ENCODE results near the gene RNF114. TPM values are rescaled to one million over a fixed set of nuclear protein-coding genes. Genes with fewer than 3 reads are reported as not detected.
"Not testable (repeated sequence)": the region's sequence is repeated elsewhere in the genome, so short reads cannot be mapped to it uniquely, and the experiment has no call there.

RNF114 gene
- total and polyA plus RNA-seq, 4 donors, result 30.9 to 87.9 (median 40.9) TPM

DNA sequence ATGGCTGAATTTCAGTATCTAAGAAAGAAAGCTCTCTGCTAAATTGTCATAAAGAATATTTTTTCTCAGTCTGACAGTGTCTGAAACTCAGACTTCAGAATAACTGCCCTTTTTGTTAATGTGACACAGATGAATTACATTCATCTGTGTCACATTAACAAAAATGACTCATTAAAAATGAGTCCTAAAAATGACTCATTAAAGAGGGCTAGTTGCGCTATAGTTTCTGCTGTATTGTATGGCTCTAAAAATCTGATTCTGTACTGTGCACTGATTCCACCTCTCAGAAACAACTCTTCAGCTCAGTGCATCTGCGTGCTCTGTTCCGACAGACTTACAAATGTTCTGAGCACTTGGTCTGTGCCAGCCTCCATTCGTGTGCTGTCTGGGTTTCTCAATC, 15.0 kb downstream of the RNF114 start:
- TF ChIP-seq FOXA1 (IDR thresholded peaks at IDR 0.05), result no peak
- TF ChIP-seq, protein P1, sequence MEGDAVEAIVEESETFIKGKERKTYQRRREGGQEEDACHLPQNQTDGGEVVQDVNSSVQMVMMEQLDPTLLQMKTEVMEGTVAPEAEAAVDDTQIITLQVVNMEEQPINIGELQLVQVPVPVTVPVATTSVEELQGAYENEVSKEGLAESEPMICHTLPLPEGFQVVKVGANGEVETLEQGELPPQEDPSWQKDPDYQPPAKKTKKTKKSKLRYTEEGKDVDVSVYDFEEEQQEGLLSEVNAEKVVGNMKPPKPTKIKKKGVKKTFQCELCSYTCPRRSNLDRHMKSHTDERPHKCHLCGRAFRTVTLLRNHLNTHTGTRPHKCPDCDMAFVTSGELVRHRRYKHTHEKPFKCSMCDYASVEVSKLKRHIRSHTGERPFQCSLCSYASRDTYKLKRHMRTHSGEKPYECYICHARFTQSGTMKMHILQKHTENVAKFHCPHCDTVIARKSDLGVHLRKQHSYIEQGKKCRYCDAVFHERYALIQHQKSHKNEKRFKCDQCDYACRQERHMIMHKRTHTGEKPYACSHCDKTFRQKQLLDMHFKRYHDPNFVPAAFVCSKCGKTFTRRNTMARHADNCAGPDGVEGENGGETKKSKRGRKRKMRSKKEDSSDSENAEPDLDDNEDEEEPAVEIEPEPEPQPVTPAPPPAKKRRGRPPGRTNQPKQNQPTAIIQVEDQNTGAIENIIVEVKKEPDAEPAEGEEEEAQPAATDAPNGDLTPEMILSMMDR (IDR thresholded peaks at IDR 0.05; ENCODE audit: low read depth, low read length, missing input control), result no peak
- TF ChIP-seq RAD21 (IDR thresholded peaks at IDR 0.05), result no peak
- no peak for TF ChIP-seq JUND (IDR thresholded peaks at IDR 0.05)
- TF ChIP-seq HNF4A (conservative IDR thresholded peaks at IDR 0.05), result no peak
- TF ChIP-seq YY1 (IDR thresholded peaks at IDR 0.05), result no peak
- TF ChIP-seq, protein P2, sequence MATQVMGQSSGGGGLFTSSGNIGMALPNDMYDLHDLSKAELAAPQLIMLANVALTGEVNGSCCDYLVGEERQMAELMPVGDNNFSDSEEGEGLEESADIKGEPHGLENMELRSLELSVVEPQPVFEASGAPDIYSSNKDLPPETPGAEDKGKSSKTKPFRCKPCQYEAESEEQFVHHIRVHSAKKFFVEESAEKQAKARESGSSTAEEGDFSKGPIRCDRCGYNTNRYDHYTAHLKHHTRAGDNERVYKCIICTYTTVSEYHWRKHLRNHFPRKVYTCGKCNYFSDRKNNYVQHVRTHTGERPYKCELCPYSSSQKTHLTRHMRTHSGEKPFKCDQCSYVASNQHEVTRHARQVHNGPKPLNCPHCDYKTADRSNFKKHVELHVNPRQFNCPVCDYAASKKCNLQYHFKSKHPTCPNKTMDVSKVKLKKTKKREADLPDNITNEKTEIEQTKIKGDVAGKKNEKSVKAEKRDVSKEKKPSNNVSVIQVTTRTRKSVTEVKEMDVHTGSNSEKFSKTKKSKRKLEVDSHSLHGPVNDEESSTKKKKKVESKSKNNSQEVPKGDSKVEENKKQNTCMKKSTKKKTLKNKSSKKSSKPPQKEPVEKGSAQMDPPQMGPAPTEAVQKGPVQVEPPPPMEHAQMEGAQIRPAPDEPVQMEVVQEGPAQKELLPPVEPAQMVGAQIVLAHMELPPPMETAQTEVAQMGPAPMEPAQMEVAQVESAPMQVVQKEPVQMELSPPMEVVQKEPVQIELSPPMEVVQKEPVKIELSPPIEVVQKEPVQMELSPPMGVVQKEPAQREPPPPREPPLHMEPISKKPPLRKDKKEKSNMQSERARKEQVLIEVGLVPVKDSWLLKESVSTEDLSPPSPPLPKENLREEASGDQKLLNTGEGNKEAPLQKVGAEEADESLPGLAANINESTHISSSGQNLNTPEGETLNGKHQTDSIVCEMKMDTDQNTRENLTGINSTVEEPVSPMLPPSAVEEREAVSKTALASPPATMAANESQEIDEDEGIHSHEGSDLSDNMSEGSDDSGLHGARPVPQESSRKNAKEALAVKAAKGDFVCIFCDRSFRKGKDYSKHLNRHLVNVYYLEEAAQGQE (IDR thresholded peaks at IDR 0.05), result no peak
- no peak for TF ChIP-seq SP1 (IDR thresholded peaks at IDR 0.05)
- TF ChIP-seq, protein P3, sequence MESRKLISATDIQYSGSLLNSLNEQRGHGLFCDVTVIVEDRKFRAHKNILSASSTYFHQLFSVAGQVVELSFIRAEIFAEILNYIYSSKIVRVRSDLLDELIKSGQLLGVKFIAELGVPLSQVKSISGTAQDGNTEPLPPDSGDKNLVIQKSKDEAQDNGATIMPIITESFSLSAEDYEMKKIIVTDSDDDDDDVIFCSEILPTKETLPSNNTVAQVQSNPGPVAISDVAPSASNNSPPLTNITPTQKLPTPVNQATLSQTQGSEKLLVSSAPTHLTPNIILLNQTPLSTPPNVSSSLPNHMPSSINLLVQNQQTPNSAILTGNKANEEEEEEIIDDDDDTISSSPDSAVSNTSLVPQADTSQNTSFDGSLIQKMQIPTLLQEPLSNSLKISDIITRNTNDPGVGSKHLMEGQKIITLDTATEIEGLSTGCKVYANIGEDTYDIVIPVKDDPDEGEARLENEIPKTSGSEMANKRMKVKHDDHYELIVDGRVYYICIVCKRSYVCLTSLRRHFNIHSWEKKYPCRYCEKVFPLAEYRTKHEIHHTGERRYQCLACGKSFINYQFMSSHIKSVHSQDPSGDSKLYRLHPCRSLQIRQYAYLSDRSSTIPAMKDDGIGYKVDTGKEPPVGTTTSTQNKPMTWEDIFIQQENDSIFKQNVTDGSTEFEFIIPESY (IDR thresholded peaks at IDR 0.05), result no peak
- no peak for TF ChIP-seq TAF1 (conservative IDR thresholded peaks at IDR 0.05)
- TF ChIP-seq FOXA2 (IDR thresholded peaks at IDR 0.05), result no peak
- TF ChIP-seq HNF4G (IDR thresholded peaks at IDR 0.05), result no peak
- no peak for TF ChIP-seq RXRA (IDR thresholded peaks at IDR 0.05)
- TF ChIP-seq, protein P4, sequence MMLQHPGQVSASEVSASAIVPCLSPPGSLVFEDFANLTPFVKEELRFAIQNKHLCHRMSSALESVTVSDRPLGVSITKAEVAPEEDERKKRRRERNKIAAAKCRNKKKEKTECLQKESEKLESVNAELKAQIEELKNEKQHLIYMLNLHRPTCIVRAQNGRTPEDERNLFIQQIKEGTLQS (IDR thresholded peaks at IDR 0.05), result no peak
- Histone ChIP-seq H3K9ac (ENCODE audit: low read depth in 1 of 2, low read length in 2 of 2) (no peak overlapping the region), H3K4me1 (ENCODE audit: control insufficient read depth in 4 of 4, insufficient read depth in 4 of 4, low read length in 3 of 4) (no peaks in the 10 kb centered on the region), H3K4me3 (ENCODE audit: low read depth in 1 of 3, low read length in 3 of 3) (no peak overlapping the region), H3K27ac (ENCODE audit: low read depth in 1 of 2, low read length in 2 of 2) (no peak overlapping the region), H3K36me3 (ENCODE audit: control insufficient read depth in 4 of 4, insufficient read depth in 3 of 4, low read depth in 1 of 4, low read length in 3 of 4) (peaks cover 10 to 80% (median 64%) of the 10 kb centered on the region in 4 donors), H3K27me3 (ENCODE audit: control insufficient read depth in 4 of 4, insufficient read depth in 4 of 4, low read length in 3 of 4) (no peaks in the 10 kb centered on the region), H3K9me3 (ENCODE audit: control insufficient read depth in 4 of 4, low read length in 3 of 4) (no peaks in the 10 kb centered on the region)
- no peak for DNase-seq (ENCODE audit: low spot score)
- WGBS, result 95% methylated on average over 4 of the region's 4 CpGs

DNA sequence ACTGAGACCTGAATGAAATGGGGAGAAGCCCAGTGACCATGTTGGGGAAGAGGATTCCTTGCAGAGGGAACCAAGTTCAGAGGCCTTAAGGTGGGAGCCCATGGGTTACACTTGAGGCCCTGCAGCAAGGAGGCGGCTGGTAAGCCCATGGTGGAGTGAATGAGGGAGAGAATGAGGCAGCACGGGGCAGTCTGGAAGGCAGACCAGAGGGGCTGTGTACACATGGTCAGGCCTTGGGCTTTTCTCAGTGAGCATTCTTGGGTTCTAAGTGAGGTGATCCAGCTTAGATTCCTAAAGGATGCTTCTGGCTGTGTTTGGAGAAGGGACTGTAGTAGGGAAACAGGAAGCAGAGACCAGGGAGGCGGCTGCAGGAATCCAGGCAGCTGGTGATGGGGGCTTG, 19.0 kb downstream of the RNF114 start:
- WGBS, result 98% methylated on average over 3 of the region's 3 CpGs
- no peaks in the 10 kb centered on the region for H3K27me3 ChIP-seq (ENCODE audit: control insufficient read depth in 4 of 4, insufficient read depth in 4 of 4, low read length in 3 of 4)
- H3K4me1 ChIP-seq (ENCODE audit: control insufficient read depth in 4 of 4, insufficient read depth in 4 of 4, low read length in 3 of 4), result no peaks in the 10 kb centered on the region
- DNase-seq (ENCODE audit: low spot score), result no peak
- H3K4me3 ChIP-seq (ENCODE audit: low read depth in 1 of 3, low read length in 3 of 3), result no peak overlapping the region
- H3K27ac ChIP-seq (ENCODE audit: low read depth in 1 of 2, low read length in 2 of 2), result no peak overlapping the region
- peaks cover 4 to 57% (median 43%) of the 10 kb centered on the region in 4 donors for H3K36me3 ChIP-seq (ENCODE audit: control insufficient read depth in 4 of 4, insufficient read depth in 3 of 4, low read depth in 1 of 4, low read length in 3 of 4)
- no peak overlapping the region for H3K9ac ChIP-seq (ENCODE audit: low read depth in 1 of 2, low read length in 2 of 2)
- H3K9me3 ChIP-seq (ENCODE audit: control insufficient read depth in 4 of 4, low read length in 3 of 4), result no peaks in the 10 kb centered on the region
- no peak for TF ChIP-seq FOXA2 (IDR thresholded peaks at IDR 0.05)
- no peak for TF ChIP-seq FOXA1 (IDR thresholded peaks at IDR 0.05)
- no peak for TF ChIP-seq RXRA (IDR thresholded peaks at IDR 0.05)

DNA sequence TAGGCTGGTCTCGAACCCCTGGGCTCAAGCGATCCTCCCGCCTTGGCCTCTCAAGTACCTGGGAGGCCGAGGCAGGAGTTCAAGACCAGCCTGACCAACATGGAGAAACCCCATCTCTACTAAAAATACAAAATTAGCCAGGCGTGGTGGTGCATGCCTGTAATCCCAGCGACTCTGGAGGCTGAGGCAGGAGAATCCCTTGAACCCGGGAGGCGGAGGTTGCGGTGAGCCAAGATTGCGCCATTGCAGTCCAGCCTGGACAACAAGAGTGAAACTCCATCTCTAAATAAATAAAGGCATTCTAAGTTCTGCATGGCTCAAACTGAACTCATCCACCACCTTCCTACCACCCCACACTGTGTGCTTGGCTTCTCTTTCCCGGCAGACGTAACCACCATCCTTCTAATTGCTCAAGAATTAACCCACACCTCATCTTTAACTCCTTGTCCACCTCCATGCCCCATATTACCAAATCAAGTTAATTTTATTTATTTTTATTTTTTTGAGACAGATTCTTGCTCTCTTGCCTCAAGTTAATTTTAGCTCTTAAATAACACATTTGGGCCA, 19.7 kb downstream of the RNF114 start:
- DNase-seq (ENCODE audit: low spot score); H3K27me3 ChIP-seq (ENCODE audit: control insufficient read depth in 4 of 4, insufficient read depth in 4 of 4, low read length in 3 of 4); H3K4me1 ChIP-seq (ENCODE audit: control insufficient read depth in 4 of 4, insufficient read depth in 4 of 4, low read length in 3 of 4); H3K9ac ChIP-seq (ENCODE audit: low read depth in 1 of 2, low read length in 2 of 2); H3K27ac ChIP-seq (ENCODE audit: low read depth in 1 of 2, low read length in 2 of 2); H3K9me3 ChIP-seq (ENCODE audit: control insufficient read depth in 4 of 4, low read length in 3 of 4); H3K4me3 ChIP-seq (ENCODE audit: low read depth in 1 of 3, low read length in 3 of 3): not testable (repeated sequence)
- H3K36me3 ChIP-seq (ENCODE audit: control insufficient read depth in 4 of 4, insufficient read depth in 3 of 4, low read depth in 1 of 4, low read length in 3 of 4), result peaks cover 4 to 50% (median 36%) of the 10 kb centered on the region in 4 donors
- 90% methylated on average over 12 of the region's 12 CpGs for WGBS
